Esophagus squamous epithelium (tissue), 5 donors: ENCODE measurements around the gene AK6. TPM values are rescaled to one million over a fixed set of nuclear protein-coding genes. Genes with fewer than 3 reads are reported as not detected.
A peak's percentile ranks its signal among the peaks of the same experiment; 100 is the strongest.
"Not testable (repeated sequence)": the region's sequence is repeated elsewhere in the genome, so short reads cannot be mapped to it uniquely, and the experiment has no call there.

Source experiments
- DNase-seq: peaks from one replicate; lab custom pipeline; 2025; lab: John Stamatoyannopoulos, UW
- H3K27ac ChIP-seq, 4 donors: fragments of 200-600 bp; sonication (generic); one replicate each; pipeline ENCODE4 v1.5.1; 2016 to 2019; ENCODE audit warnings: mild to moderate bottlenecking in 1 of 4
- H3K27me3 ChIP-seq, 4 donors: fragments of 200-600 bp; sonication (generic); 1 replicate in 3 of 4; 2 replicates in 1 of 4; pipeline versions ENCODE4 v1.5.1 to v1.6.0; 2017 to 2021; ENCODE audit warnings: antibody characterized with exemption in 1 of 4
- H3K36me3 ChIP-seq, 3 donors: fragments of 200-600 bp; sonication (generic); one replicate each; pipeline ENCODE4 v1.5.1; 2016 to 2019
- H3K4me1 ChIP-seq, 3 donors: fragments of 200-600 bp; sonication (generic); one replicate each; pipeline ENCODE4 v1.5.1; 2017 to 2019
- H3K4me3 ChIP-seq, 4 donors: fragments of 200-600 bp; sonication (generic); 1 replicate in 3 of 4; 2 replicates in 1 of 4; pipeline ENCODE4 v1.5.1; 2016 to 2019; ENCODE audit warnings: mild to moderate bottlenecking in 2 of 4, moderate library complexity in 1 of 4
- H3K9me3 ChIP-seq, 3 donors: fragments of 200-600 bp; sonication (generic); one replicate each; pipeline ENCODE4 v1.5.1; 2016 to 2019
- CTCF ChIP-seq, 6 experiments: fragments of 450-650 bp in 4 of 6; fragments of 200-600 bp in 2 of 6; sonication (generic) in 2 of 6; IDR thresholded peaks; one replicate each; pipeline ENCODE4 v1.5.1; 2016 to 2019; ENCODE audit warnings: antibody characterized with exemption in 6 of 6, mild to moderate bottlenecking in 4 of 6, moderate library complexity in 4 of 6
- POLR2A ChIP-seq, 4 donors: fragments of 450-650 bp; IDR thresholded peaks; one replicate each; pipeline ENCODE4 v1.6.1; 2017; ENCODE audit warnings: antibody characterized with exemption in 4 of 4, mild to moderate bottlenecking in 4 of 4, moderate library complexity in 3 of 4
- WGBS, 2 donors: methylation state at CpG; one replicate each; pipeline ENCODE4 v1.1.5; 2018; 5-methylcytosine and 5-hydroxymethylcytosine counted together
- intact Hi-C: fragments of 100-400 bp; cut with DNase I; formaldehyde crosslinking; loops from one replicate; pipeline ENCODE4 v1.15.0; 2022
- total RNA-seq, 4 donors: library from RNA; depleted of rRNA; stranded (reverse); fragments of >200 nt; gene quantifications; one replicate each; pipeline ENCODE4 v1.1.0, GENCODE V29; 2016
- donor health status: DM: yes; HTN: yes; CAD: no.

Gene AK6
- total RNA-seq, 4 donors from 2014 or later: 10.7 to 23.0 (median 13.8) TPM

DNA sequence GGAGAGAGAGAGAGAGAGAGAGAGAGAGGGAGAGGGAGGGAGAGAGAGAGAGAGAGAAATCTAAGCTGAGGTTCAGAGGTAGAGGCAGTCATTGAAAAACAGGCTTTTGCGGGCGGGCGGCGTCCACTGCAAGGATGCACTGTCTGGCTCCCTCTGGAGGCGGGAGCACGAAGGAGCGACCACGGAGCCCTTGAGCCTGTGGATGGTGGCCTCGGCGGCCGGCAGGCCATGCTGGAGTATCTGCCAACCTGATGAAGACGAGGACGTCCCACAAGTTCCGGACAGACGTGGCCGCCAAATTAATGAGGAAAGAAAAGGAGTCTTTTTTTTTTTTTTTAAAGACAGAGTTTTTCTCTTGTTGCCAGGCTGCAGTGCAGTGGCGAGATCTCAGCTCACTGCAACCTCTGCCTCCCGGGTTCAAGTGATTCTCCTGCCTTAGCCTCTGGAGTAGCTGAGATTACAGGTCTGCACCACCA, 34.5 kb downstream of the AK6 start:
- Histone ChIP-seq H3K27ac (no peak overlapping the region), H3K4me3 (peak overlapping the region in 1 of 4 donors; percentile 17)

GRCh38 chr5:69333668-69334315, 35.5 kb downstream of the AK6 start:
- H3K4me3 ChIP-seq, H3K27me3 ChIP-seq, DNase-seq, H3K9me3 ChIP-seq, H3K27ac ChIP-seq, H3K36me3 ChIP-seq: not testable (repeated sequence)
- 97 to 100% methylated on average over 3 to 18 of the region's 25 CpGs for WGBS, 2 donors
- intact Hi-C loops: loop anchor here (10.0 kb wide), 1 partner anchor 239 kb away; the partner anchor contains the start of gene SLC30A5
- peaks cover 10 to 34% (median 11%) of the 10 kb centered on the region in 3 donors for H3K4me1 ChIP-seq

More for the DNA sequence above, 34.5 kb downstream of the AK6 start:
- intact Hi-C loops: loop anchor here (10.0 kb wide), 1 partner anchor 240 kb away; the partner anchor contains the start of gene SLC30A5
- Histone ChIP-seq H3K27me3 (no peaks in the 10 kb centered on the region), H3K9me3 (no peaks in the 10 kb centered on the region), H3K36me3 (no peaks in the 10 kb centered on the region), H3K4me1 (peaks cover 10 to 34% (median 11%) of the 10 kb centered on the region in 3 donors)
- WGBS, 2 donors: 3 to 12% methylated on average over 16 to 18 of the region's 18 CpGs
- TF ChIP-seq CTCF (IDR thresholded peaks at IDR 0.05) (peak; percentile 47 to 82 (median 69)), POLR2A (IDR thresholded peaks at IDR 0.05) (no peak)
- DNase-seq: no peak

DNA sequence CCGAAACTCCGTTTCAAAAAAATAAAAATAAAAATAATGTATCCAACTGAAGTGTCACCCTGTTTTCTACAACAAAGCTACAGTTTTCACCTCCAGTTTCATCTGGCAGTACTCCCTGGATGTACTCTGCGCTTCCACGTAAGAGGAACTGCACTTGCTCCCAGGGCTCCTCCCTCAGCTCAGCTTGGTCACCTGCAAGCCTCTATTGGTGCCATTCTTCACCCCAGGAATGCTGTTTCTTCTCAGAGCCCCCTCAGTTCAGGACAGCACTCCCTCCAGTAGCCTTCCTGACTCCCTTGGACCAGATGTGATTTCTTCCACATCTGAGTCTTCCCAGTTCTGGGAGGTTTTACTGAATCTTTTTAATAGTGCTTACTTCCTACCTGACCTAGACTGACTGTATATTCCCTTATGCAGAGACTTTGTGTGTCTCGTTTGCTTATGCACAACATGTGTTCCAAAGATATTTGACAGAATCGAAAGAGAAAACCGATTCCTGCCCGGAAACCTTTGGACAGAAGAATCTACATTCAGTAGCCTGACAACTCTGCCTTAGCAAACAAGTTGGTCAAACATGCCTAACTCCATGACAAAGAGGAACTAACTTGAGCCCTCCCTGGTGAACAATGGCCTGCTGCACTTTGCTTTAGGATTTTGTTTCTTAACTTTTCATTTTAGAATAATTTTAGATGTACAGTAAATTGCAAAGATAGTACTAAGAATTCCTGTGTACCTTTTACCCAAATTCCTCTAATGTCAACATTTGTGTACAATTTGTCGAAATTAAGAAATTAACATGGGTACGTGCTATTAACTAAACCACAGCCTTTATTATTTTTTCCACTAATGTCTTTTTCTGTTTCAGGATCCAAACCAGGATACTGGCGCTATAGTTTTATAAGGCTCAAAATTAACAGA, 37.5 kb downstream of the AK6 start:
- Histone ChIP-seq H3K27me3 (no peaks in the 10 kb centered on the region), H3K36me3 (no peaks in the 10 kb centered on the region), H3K4me3 (peak overlapping the region; percentile 63 to 82 (median 68)), H3K27ac (peak overlapping the region; percentile 7 to 88 (median 84)), H3K9me3 (no peaks in the 10 kb centered on the region), H3K4me1 (peaks cover 10 to 34% (median 11%) of the 10 kb centered on the region in 3 donors)
- 49 to 52% methylated on average over 11 of the region's 11 CpGs for WGBS, 2 donors
- intact Hi-C loops: loop anchor here (10.0 kb wide), 1 partner anchor 237 kb away; the partner anchor contains the start of gene SLC30A5
- no peak for TF ChIP-seq POLR2A (IDR thresholded peaks at IDR 0.05)
- TF ChIP-seq CTCF (IDR thresholded peaks at IDR 0.05): no peak
- DNase-seq: no peak

DNA sequence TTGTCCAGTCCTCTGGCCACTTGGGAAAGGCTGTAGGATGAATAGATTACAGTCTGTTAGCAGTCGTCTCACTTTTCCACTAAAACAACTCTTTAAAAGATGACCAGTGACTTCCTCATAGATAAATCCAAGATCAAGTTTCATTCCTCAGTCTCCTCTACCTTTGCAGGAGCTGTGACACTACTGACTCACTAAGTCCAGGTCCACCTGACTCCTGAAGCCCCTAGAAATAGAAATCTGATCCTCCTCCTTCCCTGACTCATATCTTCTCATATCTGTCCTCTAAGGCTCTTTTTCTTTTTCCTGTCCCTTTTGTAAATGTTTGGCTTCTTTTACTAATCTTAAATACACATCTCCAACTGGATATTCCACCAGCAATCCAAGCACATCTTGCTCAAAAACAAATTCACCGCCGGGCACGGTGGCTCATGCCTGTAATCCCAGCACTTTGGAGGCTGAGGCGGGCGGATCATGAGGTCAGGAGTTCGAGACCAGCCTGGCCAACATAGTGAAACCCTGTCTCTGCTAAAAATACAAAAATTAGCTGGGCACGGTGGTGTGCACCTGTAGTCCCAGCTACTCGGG, 39.3 kb downstream of the AK6 start:
- intact Hi-C loops: loop anchor here (10.0 kb wide), 1 partner anchor 235 kb away; the partner anchor contains the start of gene SLC30A5
- WGBS, 2 donors: 77 to 81% methylated on average over 6 of the region's 9 CpGs
- Histone ChIP-seq H3K27ac (no peak overlapping the region), H3K4me3 (no peak overlapping the region), H3K27me3 (no peaks in the 10 kb centered on the region), H3K4me1 (peaks cover 8 to 27% (median 11%) of the 10 kb centered on the region in 3 donors), H3K9me3 (no peaks in the 10 kb centered on the region), H3K36me3 (no peaks in the 10 kb centered on the region)
- no peak for DNase-seq
- no peak for TF ChIP-seq CTCF (IDR thresholded peaks at IDR 0.05)
- TF ChIP-seq POLR2A (IDR thresholded peaks at IDR 0.05): no peak

DNA sequence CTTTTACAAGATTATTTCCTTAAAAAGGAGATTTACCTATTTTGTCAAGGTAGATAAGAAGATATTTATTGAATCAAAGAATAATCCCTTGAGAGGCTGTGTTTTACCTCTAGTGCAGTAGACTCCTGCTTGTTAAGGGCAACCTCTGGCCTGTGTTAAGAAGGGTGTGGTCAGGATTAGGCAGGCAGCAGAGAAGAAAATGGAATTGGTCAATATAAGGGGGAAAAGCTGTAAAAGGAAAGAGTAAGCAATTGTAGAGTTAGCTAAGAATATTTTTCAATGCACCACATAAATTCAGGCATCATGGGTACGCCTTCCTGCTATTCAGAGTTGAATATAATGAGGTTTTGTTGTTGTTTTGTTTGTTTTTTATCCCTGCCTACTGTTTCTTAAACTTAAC, 43.0 kb downstream of the AK6 start:
- Histone ChIP-seq H3K27me3 (no peaks in the 10 kb centered on the region), H3K9me3 (no peaks in the 10 kb centered on the region), H3K4me3 (no peak overlapping the region), H3K27ac (no peak overlapping the region), H3K4me1 (peaks cover 0 to under 1% (median 0%) of the 10 kb centered on the region in 3 donors), H3K36me3 (no peaks in the 10 kb centered on the region)
- DNase-seq: no peak
- TF ChIP-seq POLR2A (IDR thresholded peaks at IDR 0.05): no peak
- no peak for TF ChIP-seq CTCF (IDR thresholded peaks at IDR 0.05)
- intact Hi-C loops: no loop called here
- 85 to 86% methylated on average over 1 of the region's 1 CpG for WGBS, 2 donors
